GM12875 (cell line): Measurements from ENCODE around the gene SHKBP1.
"Not testable (repeated sequence)": the region's sequence is repeated elsewhere in the genome, so short reads cannot be mapped to it uniquely, and the experiment has no call there.

Experiments
- H3K4me3 ChIP-seq: one replicate; pipeline ENCODE4 v1.5.1; 2011; ENCODE audit warnings: low read depth, low read length, control low read depth
- TF ChIP-seq, protein P1 (sequence below): IDR thresholded peaks from 2 replicates; pipeline ENCODE4 v1.5.1; 2011; ENCODE audit warnings: low read depth, mild to moderate bottlenecking, control low read depth, inconsistent platforms, low read length, moderate library complexity, borderline replicate concordance; ENCODE audit not compliant: insufficient read depth

SHKBP1 gene

GRCh38 chr19:40588110-40588854 lies 11.6 kb downstream of the SHKBP1 start:
- TF ChIP-seq, protein P1, sequence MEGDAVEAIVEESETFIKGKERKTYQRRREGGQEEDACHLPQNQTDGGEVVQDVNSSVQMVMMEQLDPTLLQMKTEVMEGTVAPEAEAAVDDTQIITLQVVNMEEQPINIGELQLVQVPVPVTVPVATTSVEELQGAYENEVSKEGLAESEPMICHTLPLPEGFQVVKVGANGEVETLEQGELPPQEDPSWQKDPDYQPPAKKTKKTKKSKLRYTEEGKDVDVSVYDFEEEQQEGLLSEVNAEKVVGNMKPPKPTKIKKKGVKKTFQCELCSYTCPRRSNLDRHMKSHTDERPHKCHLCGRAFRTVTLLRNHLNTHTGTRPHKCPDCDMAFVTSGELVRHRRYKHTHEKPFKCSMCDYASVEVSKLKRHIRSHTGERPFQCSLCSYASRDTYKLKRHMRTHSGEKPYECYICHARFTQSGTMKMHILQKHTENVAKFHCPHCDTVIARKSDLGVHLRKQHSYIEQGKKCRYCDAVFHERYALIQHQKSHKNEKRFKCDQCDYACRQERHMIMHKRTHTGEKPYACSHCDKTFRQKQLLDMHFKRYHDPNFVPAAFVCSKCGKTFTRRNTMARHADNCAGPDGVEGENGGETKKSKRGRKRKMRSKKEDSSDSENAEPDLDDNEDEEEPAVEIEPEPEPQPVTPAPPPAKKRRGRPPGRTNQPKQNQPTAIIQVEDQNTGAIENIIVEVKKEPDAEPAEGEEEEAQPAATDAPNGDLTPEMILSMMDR = no peak
- H3K4me3 ChIP-seq = no peak overlapping the region

DNA sequence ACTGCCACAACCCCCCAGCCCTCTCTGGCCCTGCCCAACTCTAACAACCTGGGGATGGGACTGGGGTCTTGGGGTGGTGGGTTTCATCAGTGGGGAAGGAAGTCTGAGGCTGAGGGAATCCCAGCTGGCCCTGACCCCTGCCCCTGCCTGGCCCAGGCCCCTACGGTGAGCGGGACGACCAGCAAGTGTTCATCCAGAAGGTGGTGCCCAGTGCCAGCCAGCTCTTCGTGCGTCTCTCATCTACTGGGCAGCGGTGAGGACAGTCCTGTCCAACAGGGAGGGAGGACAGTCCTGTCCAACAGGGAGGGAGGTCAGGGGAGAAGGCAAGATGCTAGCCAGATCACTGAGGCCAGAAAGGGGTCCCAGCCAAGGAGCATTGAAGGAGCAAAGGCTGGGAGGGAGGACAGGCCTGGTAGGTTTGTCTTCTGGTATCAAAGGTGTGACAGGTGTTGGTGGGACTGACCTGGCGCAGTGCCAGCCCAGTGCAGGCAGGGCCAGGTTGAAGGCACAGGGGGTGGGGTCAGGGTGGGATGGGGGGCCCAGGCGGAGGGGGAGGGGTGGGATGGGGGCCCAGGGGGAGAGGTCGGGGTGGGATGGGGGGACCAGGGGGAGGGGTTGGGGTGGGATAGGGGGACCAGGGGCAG lies 12.4 kb downstream of the SHKBP1 start:
- H3K4me3 ChIP-seq = no peak overlapping the region
- TF ChIP-seq, protein P1 = no peak

GRCh38 chr19:40589591-40590429 lies 13.1 kb downstream of the SHKBP1 start:
- H3K4me3 ChIP-seq = no peak overlapping the region
- TF ChIP-seq, protein P1 = no peak

- no peak overlapping the region for H3K4me3 ChIP-seq
These were observed 14.0 kb downstream of the SHKBP1 start for GRCh38 chr19:40590464-40591265.

DNA sequence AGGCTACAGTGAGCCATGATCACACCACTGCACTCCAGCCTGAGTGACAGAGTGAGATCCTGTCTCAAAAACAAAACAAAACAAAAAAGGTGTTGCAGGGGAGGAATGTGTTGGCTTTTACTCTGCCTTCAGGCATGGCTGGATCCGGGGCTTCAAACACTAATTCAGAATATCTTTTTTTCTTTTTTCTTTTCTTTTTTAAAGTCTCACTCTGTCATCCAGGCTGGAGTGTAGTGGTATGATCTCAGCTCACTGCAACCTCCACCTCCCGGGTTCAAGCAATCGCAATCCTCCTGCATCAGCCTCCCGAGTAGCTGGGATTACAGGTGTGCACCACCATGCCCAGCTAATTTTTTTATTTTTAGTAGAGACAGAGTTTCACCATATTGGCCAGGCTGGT lies 15.1 kb downstream of the SHKBP1 start:
- not testable (repeated sequence) for H3K4me3 ChIP-seq

More at GRCh38 chr19:40590464-40591265, 14.0 kb downstream of the SHKBP1 start:
- TF ChIP-seq, protein P1 = no peak

GRCh38 chr19:40592170-40592569 lies 15.5 kb downstream of the SHKBP1 start:
- TF ChIP-seq, protein P1 = no peak
- H3K4me3 ChIP-seq = no peak overlapping the region

DNA sequence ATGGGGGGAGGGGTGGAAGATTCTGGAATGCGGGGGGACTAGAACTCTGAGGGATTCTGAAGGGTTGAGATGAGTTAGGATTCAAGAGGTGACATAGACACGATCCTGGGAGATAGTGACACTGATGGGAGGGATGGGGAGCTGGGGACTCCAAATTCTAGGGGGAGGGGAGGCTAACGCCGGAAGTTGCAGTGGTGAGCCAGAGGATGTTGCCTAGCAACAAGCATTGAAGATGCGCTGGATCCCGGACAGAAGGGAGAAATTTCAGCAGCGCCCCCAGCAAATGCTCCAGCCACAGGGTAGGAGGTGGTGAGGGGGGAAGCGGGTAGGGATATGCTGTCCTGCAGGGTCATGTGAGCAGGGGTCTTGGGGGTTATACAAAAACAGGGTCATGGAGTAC lies 17.6 kb downstream of the SHKBP1 start:
- TF ChIP-seq, protein P1 = no peak
- no peak overlapping the region for H3K4me3 ChIP-seq
